Esophagus squamous epithelium (tissue), 4 donors: ENCODE results near the gene TCAF1.

Experiments
- POLR2A ChIP-seq, 4 donors: fragments of 450-650 bp; IDR thresholded peaks; one replicate each; pipeline ENCODE4 v1.6.1; 2017; ENCODE audit warnings: antibody characterized with exemption in 4 of 4, mild to moderate bottlenecking in 4 of 4, moderate library complexity in 3 of 4
- TF ChIP-seq, protein P1 (sequence below), 6 experiments: fragments of 450-650 bp in 4 of 6; fragments of 200-600 bp in 2 of 6; sonication (generic) in 2 of 6; IDR thresholded peaks; one replicate each; pipeline ENCODE4 v1.5.1; 2016 to 2019; ENCODE audit warnings: antibody characterized with exemption in 6 of 6, mild to moderate bottlenecking in 4 of 6, moderate library complexity in 4 of 6

DNA sequence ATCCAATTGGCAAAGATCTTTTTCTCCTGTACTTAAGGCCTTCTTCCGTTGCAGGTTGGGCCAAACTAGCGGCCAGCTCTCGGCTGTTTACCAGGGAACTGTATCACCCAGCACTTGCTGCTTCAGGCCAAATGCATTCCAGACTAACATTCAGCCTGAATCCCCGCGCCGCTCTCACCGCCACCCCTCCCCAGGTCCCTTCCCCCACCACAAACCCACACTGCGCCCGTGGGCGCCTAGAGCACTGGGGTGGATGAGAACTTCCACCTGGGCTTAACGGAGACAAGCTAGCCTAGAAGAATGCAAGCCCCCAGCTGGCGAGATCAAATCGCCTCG is 676 bp downstream of the TCAF1 start:
- TF ChIP-seq, protein P1, sequence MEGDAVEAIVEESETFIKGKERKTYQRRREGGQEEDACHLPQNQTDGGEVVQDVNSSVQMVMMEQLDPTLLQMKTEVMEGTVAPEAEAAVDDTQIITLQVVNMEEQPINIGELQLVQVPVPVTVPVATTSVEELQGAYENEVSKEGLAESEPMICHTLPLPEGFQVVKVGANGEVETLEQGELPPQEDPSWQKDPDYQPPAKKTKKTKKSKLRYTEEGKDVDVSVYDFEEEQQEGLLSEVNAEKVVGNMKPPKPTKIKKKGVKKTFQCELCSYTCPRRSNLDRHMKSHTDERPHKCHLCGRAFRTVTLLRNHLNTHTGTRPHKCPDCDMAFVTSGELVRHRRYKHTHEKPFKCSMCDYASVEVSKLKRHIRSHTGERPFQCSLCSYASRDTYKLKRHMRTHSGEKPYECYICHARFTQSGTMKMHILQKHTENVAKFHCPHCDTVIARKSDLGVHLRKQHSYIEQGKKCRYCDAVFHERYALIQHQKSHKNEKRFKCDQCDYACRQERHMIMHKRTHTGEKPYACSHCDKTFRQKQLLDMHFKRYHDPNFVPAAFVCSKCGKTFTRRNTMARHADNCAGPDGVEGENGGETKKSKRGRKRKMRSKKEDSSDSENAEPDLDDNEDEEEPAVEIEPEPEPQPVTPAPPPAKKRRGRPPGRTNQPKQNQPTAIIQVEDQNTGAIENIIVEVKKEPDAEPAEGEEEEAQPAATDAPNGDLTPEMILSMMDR (IDR thresholded peaks at IDR 0.05) = no peak
- no peak for TF ChIP-seq POLR2A (IDR thresholded peaks at IDR 0.05)
